Smooth muscle cell (in vitro differentiated cells): ENCODE results near the gene MTREX. TPM values are rescaled to one million over a fixed set of nuclear protein-coding genes. Genes with fewer than 3 reads are reported as not detected.
"Not testable (repeated sequence)": the region's sequence is repeated elsewhere in the genome, so short reads cannot be mapped to it uniquely, and the experiment has no call there.

Source experiments
- DNase-seq: peaks from one replicate; lab custom pipeline; 2025; ENCODE audit not compliant: unreplicated experiment; lab: John Stamatoyannopoulos, UW
- H2AFZ ChIP-seq: fragments of 200-600 bp; sonication (generic); 2 replicates; pipeline ENCODE4 v1.6.0; 2016; ENCODE audit warnings: antibody characterized with exemption, low read depth, mild to moderate bottlenecking
- H3F3A ChIP-seq: fragments of 200-600 bp; sonication (generic); 2 replicates; pipeline ENCODE4 v1.6.0; 2017; ENCODE audit warnings: antibody characterized with exemption, low read depth
- H3K27ac ChIP-seq: fragments of 200-600 bp; sonication (generic); 2 replicates; pipeline ENCODE4 v1.5.1; 2016; ENCODE audit warnings: low read depth, mild to moderate bottlenecking
- H3K27me3 ChIP-seq: fragments of 200-600 bp; sonication (generic); 2 replicates; pipeline ENCODE4 v1.6.1; 2016; ENCODE audit warnings: low read depth, mild to moderate bottlenecking
- H3K36me3 ChIP-seq: fragments of 200-600 bp; sonication (generic); 2 replicates; pipeline ENCODE4 v1.5.1; 2016; ENCODE audit warnings: low read depth
- H3K4me1 ChIP-seq: fragments of 200-600 bp; sonication (generic); 2 replicates; pipeline ENCODE4 v1.5.1; 2016; ENCODE audit warnings: low read depth
- H3K4me2 ChIP-seq: fragments of 200-600 bp; sonication (generic); 2 replicates; pipeline ENCODE4 v1.6.0; 2016; ENCODE audit warnings: mild to moderate bottlenecking
- H3K4me3 ChIP-seq: fragments of 200-600 bp; sonication (generic); 2 replicates; pipeline ENCODE4 v1.5.1; 2016; ENCODE audit warnings: mild to moderate bottlenecking
- H3K79me2 ChIP-seq: fragments of 200-600 bp; sonication (generic); 2 replicates; pipeline ENCODE4 v1.6.0; 2016; ENCODE audit warnings: low read depth, mild to moderate bottlenecking
- H3K9ac ChIP-seq: fragments of 200-600 bp; sonication (generic); 2 replicates; pipeline ENCODE4 v1.6.0; 2016; ENCODE audit warnings: low read depth
- H3K9me3 ChIP-seq: fragments of 200-600 bp; sonication (generic); replicated peaks from 2 replicates; pipeline ENCODE4 v1.5.1; 2016; ENCODE audit warnings: low read depth
- H4K20me1 ChIP-seq: fragments of 200-600 bp; sonication (generic); 2 replicates; pipeline ENCODE4 v1.6.0; 2016; ENCODE audit warnings: low read depth
- CTCF ChIP-seq: fragments of 200-600 bp; sonication (generic); IDR thresholded peaks from 2 replicates; pipeline ENCODE4 v1.5.1; 2017; ENCODE audit warnings: borderline replicate concordance, mild to moderate bottlenecking, antibody characterized with exemption; ENCODE audit not compliant: insufficient read depth, poor library complexity, severe bottlenecking
- whole genome bisulfite sequencing: methylation state at CpG from one replicate; pipeline ENCODE4 v1.1.7; 2016; ENCODE audit warnings: low lambda C conversion rate; 5-methylcytosine and 5-hydroxymethylcytosine counted together
- polyA plus RNA-seq: library from polyadenylated mRNA; unstranded; fragments of >200 nt; fragmentation: Nextera tagmentation; extraction: Ambion mirVana; gene quantifications from 2 replicates; pipeline ENCODE4 v1.2.1, GENCODE V29; 2016
- total RNA-seq: library from RNA; depleted of rRNA; stranded (reverse); fragments of >200 nt; gene quantifications from 2 replicates; pipeline ENCODE4 v1.2.3, GENCODE V29; 2014

The MTREX gene
- total and polyA plus RNA-seq, 2 experiments from 2014 or later, result 20.7 to 93.9 TPM

DNA sequence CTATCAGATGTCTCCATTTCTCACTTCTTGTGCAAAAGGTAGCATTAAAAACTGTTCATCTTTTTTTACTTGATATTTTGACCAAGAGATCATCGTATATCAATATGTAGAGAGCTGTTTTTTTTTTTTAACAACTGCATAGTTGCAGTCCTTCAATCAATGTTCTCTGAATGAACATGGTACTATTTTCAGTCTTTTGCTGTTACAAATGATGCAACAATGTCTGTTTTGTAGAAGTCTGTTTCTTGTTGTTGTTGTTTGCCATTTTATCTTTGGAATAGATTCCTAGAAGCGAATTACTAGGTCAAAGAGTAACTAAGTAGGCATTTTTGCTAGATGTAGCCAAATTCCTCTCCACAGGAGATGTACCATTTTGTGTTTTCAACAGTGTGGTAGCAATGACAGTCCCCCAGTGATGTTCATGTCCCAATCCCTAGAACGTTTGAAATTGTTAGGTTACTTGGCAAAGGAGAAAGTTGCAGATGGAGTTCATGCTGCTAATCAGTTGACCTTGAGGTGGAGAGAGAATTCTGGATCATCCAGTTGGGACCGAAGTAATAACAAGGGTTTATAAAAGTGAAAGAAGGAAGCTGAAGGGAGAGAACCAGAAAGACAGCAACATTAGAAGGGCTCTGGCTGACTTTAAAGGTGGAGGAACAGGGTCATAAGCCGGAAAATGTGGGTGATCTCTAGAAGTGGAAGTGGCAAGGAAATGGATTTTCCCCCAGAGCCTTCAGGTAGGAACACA lies 6.3 kb downstream of the MTREX start:
- Histone ChIP-seq H3K4me3 (no peak overlapping the region), H3K4me1 (peaks cover 6% of the 10 kb centered on the region), H3K79me2 (peaks cover 100% of the 10 kb centered on the region), H3F3A (no peaks in the 10 kb centered on the region), H3K9me3 (no peaks in the 10 kb centered on the region), H4K20me1 (peaks cover 36% of the 10 kb centered on the region), H3K36me3 (peaks cover 3% of the 10 kb centered on the region), H3K27ac (no peak overlapping the region), H3K27me3 (no peaks in the 10 kb centered on the region), H3K4me2 (no peak overlapping the region), H2AFZ (no peak overlapping the region), H3K9ac (no peak overlapping the region)
- no peak for TF ChIP-seq CTCF
- WGBS, result 87% methylated on average over 5 of the region's 5 CpGs
- no peak for DNase-seq

DNA sequence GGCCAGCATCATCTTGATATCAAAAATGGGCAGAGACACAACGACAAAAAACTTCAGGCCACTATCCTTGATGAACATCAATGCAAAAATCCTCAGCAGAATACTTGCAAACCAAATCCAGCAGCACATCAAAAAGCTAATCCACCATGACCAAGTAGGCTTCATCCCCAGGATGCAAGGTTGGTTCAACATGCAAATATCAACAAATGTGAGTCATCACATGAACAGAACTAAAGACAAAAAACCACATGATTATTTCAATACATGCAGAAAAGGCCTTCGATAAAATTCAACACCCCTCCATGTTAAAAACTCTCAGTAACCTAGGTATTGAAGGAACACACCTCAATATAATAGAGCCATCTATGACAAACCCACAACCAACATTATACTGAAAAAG lies 8.5 kb downstream of the MTREX start:
- H3K36me3 ChIP-seq, result peaks cover 3% of the 10 kb centered on the region
- no peak for DNase-seq
- H3K9me3 ChIP-seq, result no peaks in the 10 kb centered on the region
- no peak overlapping the region for H3K4me2 ChIP-seq
- TF ChIP-seq CTCF, result no peak
- H3K9ac ChIP-seq, result no peak overlapping the region
- peaks cover 98% of the 10 kb centered on the region for H3K79me2 ChIP-seq
- no peak overlapping the region for H3K4me3 ChIP-seq
- peaks cover 57% of the 10 kb centered on the region for H4K20me1 ChIP-seq
- 98% methylated on average over 2 of the region's 2 CpGs for WGBS
- H3K27ac ChIP-seq, result no peak overlapping the region
- H2AFZ ChIP-seq, result no peak overlapping the region
- no peaks in the 10 kb centered on the region for H3K4me1 ChIP-seq
- H3F3A ChIP-seq, result peaks cover 3% of the 10 kb centered on the region
- no peaks in the 10 kb centered on the region for H3K27me3 ChIP-seq

DNA sequence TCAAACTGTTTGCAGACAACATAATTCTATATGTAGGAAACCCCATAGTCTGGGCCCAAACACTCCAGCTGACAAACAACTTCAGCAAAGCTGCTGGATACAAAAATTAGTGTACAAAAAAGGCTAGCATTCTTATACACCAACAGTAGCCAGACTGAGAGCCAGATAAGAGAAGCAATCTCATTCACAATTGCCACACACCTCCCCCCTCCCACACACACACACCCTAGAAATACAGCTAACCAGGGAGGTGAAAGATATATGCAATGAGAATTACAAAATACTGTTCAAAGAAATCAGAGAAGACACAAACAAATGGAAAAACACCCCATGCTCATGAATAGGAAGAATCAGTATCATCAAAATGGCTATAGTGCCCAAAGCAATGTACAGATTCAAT lies 9.0 kb downstream of the MTREX start:
- Histone ChIP-seq H3K4me2 (no peak overlapping the region), H3K9me3 (no peaks in the 10 kb centered on the region), H2AFZ (no peak overlapping the region), H3K4me3 (no peak overlapping the region), H4K20me1 (peaks cover 62% of the 10 kb centered on the region), H3K36me3 (peaks cover 3% of the 10 kb centered on the region), H3K9ac (no peak overlapping the region), H3K4me1 (no peaks in the 10 kb centered on the region), H3K27me3 (no peaks in the 10 kb centered on the region), H3K79me2 (peaks cover 98% of the 10 kb centered on the region), H3F3A (peaks cover 3% of the 10 kb centered on the region), H3K27ac (no peak overlapping the region)
- no peak for TF ChIP-seq CTCF
- DNase-seq, result no peak

DNA sequence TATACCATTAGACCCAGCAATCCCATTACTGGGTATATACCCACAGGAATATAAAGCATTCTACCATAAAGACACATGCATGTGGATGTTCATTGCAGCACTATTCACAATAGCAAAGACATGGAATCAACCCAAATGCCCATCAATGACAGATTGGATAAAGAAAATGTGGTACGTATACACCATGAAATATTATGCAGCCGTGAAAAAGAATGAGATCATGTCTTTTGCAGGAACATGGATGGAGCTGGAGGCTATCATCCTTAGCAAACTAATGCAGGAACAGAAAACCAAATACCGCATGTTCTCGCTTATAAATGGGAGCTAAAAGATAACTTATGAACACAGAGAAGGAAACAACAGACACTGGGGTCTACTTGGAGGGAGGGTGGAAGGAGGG lies 10.4 kb downstream of the MTREX start:
- not testable (repeated sequence) for H3K9me3 ChIP-seq, H2AFZ ChIP-seq, H3K4me1 ChIP-seq, H3K4me3 ChIP-seq, H3K9ac ChIP-seq, H3K27ac ChIP-seq, H3K36me3 ChIP-seq, H3K27me3 ChIP-seq, DNase-seq, H3F3A ChIP-seq, H3K4me2 ChIP-seq
- peaks cover 56% of the 10 kb centered on the region for H4K20me1 ChIP-seq
- WGBS, result 97% methylated on average over 4 of the region's 4 CpGs
- peaks cover 92% of the 10 kb centered on the region for H3K79me2 ChIP-seq
